SK-N-SH (cell line): ENCODE results near the gene THSD7A. TPM values are rescaled to one million over a fixed set of nuclear protein-coding genes. Genes with fewer than 3 reads are reported as not detected.

Experiments
- CTCF ChIA-PET: fragments of 300-600, 350-600 bp; formaldehyde crosslinking; extraction: SDS; loops from one replicate; lab custom pipeline; 2021; lab: Yijun Ruan, JAX
- POLR2A ChIA-PET: fragments of 350-600 bp; sonication (Branson Sonifier 250); formaldehyde crosslinking; extraction: SDS; loops from one replicate; lab custom pipeline; 2020; ENCODE audit warnings: antibody characterized with exemption, inconsistent platforms; lab: Yijun Ruan, JAX
- DNase-seq: peaks from one replicate; pipeline ENCODE4 v3.0.0; 2012
- H2AFZ ChIP-seq: fragments of 200-600 bp; sonication (generic); 2 replicates; pipeline ENCODE4 v1.8.1; 2016; ENCODE audit warnings: antibody characterized with exemption, mild to moderate bottlenecking, low read depth
- H3F3A ChIP-seq: fragments of 200-600 bp; sonication (generic); replicated peaks from 2 replicates; pipeline ENCODE3; 2016; ENCODE audit warnings: antibody characterized with exemption, mild to moderate bottlenecking; ENCODE audit not compliant: insufficient read depth
- H3K27ac ChIP-seq, 2 experiments: fragments of 200-500 bp in 1 of 2; fragments of 200-600 bp in 1 of 2; sonication (Bioruptor generic) in 1 of 2; sonication (generic), shearing (Covaris generic) in 1 of 2; 2 replicates each; pipeline versions ENCODE4 v1.5.1 to v1.6.1; 2014 to 2016; ENCODE audit warnings: low read depth in 2 of 2, inconsistent platforms in 1 of 2, low read length in 1 of 2, mild to moderate bottlenecking in 1 of 2, mixed read lengths in 1 of 2
- H3K27me3 ChIP-seq: fragments of 200-600 bp; sonication (generic), shearing (Covaris generic); 2 replicates; pipeline ENCODE4 v1.6.1; 2016; ENCODE audit warnings: mixed run types; ENCODE audit not compliant: insufficient read depth
- H3K36me3 ChIP-seq, 2 experiments: fragments of 200-500 bp in 1 of 2; fragments of 200-600 bp in 1 of 2; sonication (Bioruptor generic) in 1 of 2; sonication (generic) in 1 of 2; replicated peaks in 1 of 2; 2 replicates each; pipeline versions ENCODE3 to v1.5.1; 2014 to 2016; ENCODE audit warnings: low read length in 1 of 2, mild to moderate bottlenecking in 1 of 2; ENCODE audit not compliant: insufficient read depth in 2 of 2, control insufficient read depth in 1 of 2
- H3K4me1 ChIP-seq, 2 experiments: fragments of 200-500 bp in 1 of 2; fragments of 200-600 bp in 1 of 2; sonication (Bioruptor generic) in 1 of 2; sonication (generic), shearing (Covaris generic) in 1 of 2; 2 replicates each; pipeline versions ENCODE4 v1.5.1 to v1.6.1; 2014 to 2016; ENCODE audit warnings: low read depth in 1 of 2, low read length in 1 of 2, mixed run types in 1 of 2; ENCODE audit not compliant: insufficient read depth in 2 of 2, control insufficient read depth in 1 of 2
- H3K4me2 ChIP-seq: fragments of 200-600 bp; sonication (generic), shearing (Covaris generic); 2 replicates; pipeline ENCODE4 v1.6.1; 2017; ENCODE audit warnings: mixed run types
- H3K4me3 ChIP-seq, 2 experiments: fragments of 200-500 bp in 1 of 2; fragments of 200-600 bp in 1 of 2; sonication (Bioruptor generic) in 1 of 2; sonication (generic), shearing (Covaris generic) in 1 of 2; 2 replicates each; pipeline versions ENCODE4 v1.5.1 to v1.8.1; 2014 to 2016; ENCODE audit warnings: low read depth in 2 of 2, inconsistent platforms in 1 of 2, low read length in 1 of 2, mild to moderate bottlenecking in 1 of 2, mixed read lengths in 1 of 2, moderate library complexity in 1 of 2
- H3K79me2 ChIP-seq: fragments of 200-600 bp; sonication (generic); 2 replicates; pipeline ENCODE4 v1.8.1; 2017; ENCODE audit warnings: mild to moderate bottlenecking; ENCODE audit not compliant: insufficient read depth
- H3K9ac ChIP-seq: fragments of 200-600 bp; sonication (generic); 2 replicates; pipeline ENCODE4 v1.6.1; 2017; ENCODE audit warnings: mixed run types
- H3K9me2 ChIP-seq: fragments of 200-600 bp; sonication (generic); 2 replicates; pipeline ENCODE4 v1.6.1; 2017; ENCODE audit warnings: mixed run types
- H3K9me3 ChIP-seq: fragments of 200-600 bp; sonication (generic); 2 replicates; pipeline ENCODE4 v1.6.1; 2017; ENCODE audit warnings: mixed run types, mild to moderate bottlenecking, moderate library complexity
- H4K20me1 ChIP-seq: fragments of 200-600 bp; sonication (generic); 2 replicates; pipeline ENCODE4 v1.6.1; 2017; ENCODE audit warnings: mild to moderate bottlenecking, mixed run types; ENCODE audit not compliant: insufficient read depth
- CHD2 ChIP-seq: fragments of 150-350 bp; IDR thresholded peaks from 2 replicates; pipeline ENCODE4 v1.6.1; 2018; ENCODE audit warnings: low read length; ENCODE audit not compliant: partially characterized antibody
- ELF1 ChIP-seq: IDR thresholded peaks from 2 replicates; pipeline ENCODE4 v1.4.0; 2012
- FOSL2 ChIP-seq: IDR thresholded peaks from 2 replicates; pipeline ENCODE4 v1.4.0; 2012; ENCODE audit warnings: low read depth, mild to moderate bottlenecking, moderate library complexity, borderline replicate concordance
- FOXJ3 ChIP-seq: sonication (generic); formaldehyde crosslinking; IDR thresholded peaks from 2 replicates; pipeline ENCODE4 v1.5.1; 2020; ENCODE audit warnings: mild to moderate bottlenecking, missing genetic modification reagents
- FOXM1 ChIP-seq: IDR thresholded peaks from 2 replicates; pipeline ENCODE4 v1.4.0; 2012; ENCODE audit warnings: low read depth, mild to moderate bottlenecking
- NFIC ChIP-seq: IDR thresholded peaks from 2 replicates; pipeline ENCODE4 v1.4.0; 2012; ENCODE audit warnings: borderline replicate concordance
- POLR2AphosphoS5 ChIP-seq: IDR thresholded peaks from 2 replicates; pipeline ENCODE4 v1.6.1; 2012; ENCODE audit warnings: low read depth, low read length
- RCOR1 ChIP-seq: fragments of 150-350 bp; IDR thresholded peaks from 2 replicates; pipeline ENCODE4 v1.6.1; 2017; ENCODE audit warnings: antibody characterized with exemption, low read length
- RFX5 ChIP-seq: IDR thresholded peaks from 2 replicates; pipeline ENCODE4 v1.6.1; 2012; ENCODE audit warnings: mild to moderate bottlenecking, improper control_type of control experiment, low read length
- SMC3 ChIP-seq: IDR thresholded peaks from 2 replicates; pipeline ENCODE4 v1.6.1; 2012; ENCODE audit warnings: low read depth, low read length, improper control_type of control experiment
- TAF1 ChIP-seq: IDR thresholded peaks from 2 replicates; pipeline ENCODE4 v1.6.1; 2012; ENCODE audit warnings: low read depth, mild to moderate bottlenecking, low read length, moderate library complexity, borderline replicate concordance
- WGBS: methylation state at CpG from one replicate; pipeline ENCODE4 v1.1.6; 2017; ENCODE audit warnings: low lambda C conversion rate; 5-methylcytosine and 5-hydroxymethylcytosine counted together
- polyA plus RNA-seq, 3 experiments: library from polyadenylated mRNA; depleted of rRNA; stranded (reverse); fragments of >200 nt; gene quantifications; 2 replicates each; pipeline ENCODE4 v1.2.3, GENCODE V29; 2012
- TF ChIP-seq, protein P1 (sequence below): fragments of 150-350 bp; IDR thresholded peaks from 2 replicates; pipeline ENCODE4 v1.6.1; 2016; ENCODE audit warnings: mild to moderate bottlenecking, low read depth, low read length
- TF ChIP-seq, protein P2 (sequence below): IDR thresholded peaks from 2 replicates; pipeline ENCODE4 v1.4.0; 2012; ENCODE audit warnings: low read depth
- TF ChIP-seq, protein P3 (sequence below): IDR thresholded peaks from 2 replicates; pipeline ENCODE4; 2012
- TF ChIP-seq, protein P4 (sequence below): fragments of 150-350 bp; IDR thresholded peaks from 2 replicates; pipeline ENCODE4 v1.6.1; 2017; ENCODE audit warnings: antibody characterized with exemption, low read length, low read depth, borderline replicate concordance
- TF ChIP-seq, protein P5 (sequence below): IDR thresholded peaks from 2 replicates; pipeline ENCODE4 v1.4.0; 2012; ENCODE audit warnings: low read depth, borderline replicate concordance
- TF ChIP-seq, protein P6 (sequence below): IDR thresholded peaks from 2 replicates; pipeline ENCODE4 v1.6.1; 2012; ENCODE audit warnings: mild to moderate bottlenecking, low read depth, low read length, moderate library complexity

Gene THSD7A
- polyA plus RNA-seq, 1 of the 3 experiments (the other 2 are of a cell fraction) = 0.16 TPM

DNA sequence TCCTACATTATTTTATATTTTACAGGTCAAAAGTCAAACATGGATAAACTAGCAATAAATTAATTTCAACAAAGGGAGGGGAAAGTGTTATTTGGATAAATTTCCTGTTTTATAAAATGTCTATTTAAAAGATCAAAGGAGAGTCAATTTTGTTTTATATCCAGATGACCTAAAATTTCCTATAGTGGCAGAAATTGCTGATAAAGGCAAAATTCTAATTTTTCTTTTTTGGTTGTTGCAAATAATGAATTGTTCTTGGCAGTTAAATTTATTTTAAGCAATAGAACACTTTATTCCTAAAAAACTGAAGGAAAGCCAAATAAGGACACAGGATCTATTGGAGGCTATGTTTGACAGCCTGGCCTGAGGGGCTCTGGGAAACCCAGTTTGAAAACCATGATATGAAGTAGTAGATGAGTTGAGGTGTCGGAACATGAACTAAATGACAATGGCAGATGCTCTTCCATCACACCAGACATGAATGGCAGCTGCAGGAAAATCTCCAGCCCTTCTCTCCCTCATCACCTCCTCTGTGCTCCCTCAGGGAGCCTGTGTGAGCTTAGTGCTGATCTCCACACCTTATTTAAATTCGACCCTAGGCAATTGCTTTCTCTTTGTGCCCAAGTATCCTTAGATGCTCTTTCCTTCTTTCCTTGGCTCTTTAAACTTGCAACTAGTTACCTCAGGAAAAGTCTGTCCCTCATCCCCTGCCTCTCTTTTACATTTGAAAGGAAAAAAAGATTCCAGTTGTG lies 395.0 kb downstream of the THSD7A start:
- TF ChIP-seq FOXJ3 (CRISPR knock-in tag) = no peak
- no peak for TF ChIP-seq POLR2AphosphoS5
- TF ChIP-seq RCOR1 = no peak
- TF ChIP-seq, protein P1, sequence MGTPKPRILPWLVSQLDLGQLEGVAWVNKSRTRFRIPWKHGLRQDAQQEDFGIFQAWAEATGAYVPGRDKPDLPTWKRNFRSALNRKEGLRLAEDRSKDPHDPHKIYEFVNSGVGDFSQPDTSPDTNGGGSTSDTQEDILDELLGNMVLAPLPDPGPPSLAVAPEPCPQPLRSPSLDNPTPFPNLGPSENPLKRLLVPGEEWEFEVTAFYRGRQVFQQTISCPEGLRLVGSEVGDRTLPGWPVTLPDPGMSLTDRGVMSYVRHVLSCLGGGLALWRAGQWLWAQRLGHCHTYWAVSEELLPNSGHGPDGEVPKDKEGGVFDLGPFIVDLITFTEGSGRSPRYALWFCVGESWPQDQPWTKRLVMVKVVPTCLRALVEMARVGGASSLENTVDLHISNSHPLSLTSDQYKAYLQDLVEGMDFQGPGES = no peak
- no peak for TF ChIP-seq SMC3
- TF ChIP-seq, protein P2, sequence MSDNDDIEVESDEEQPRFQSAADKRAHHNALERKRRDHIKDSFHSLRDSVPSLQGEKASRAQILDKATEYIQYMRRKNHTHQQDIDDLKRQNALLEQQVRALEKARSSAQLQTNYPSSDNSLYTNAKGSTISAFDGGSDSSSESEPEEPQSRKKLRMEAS = no peak
- no peak for TF ChIP-seq RFX5
- no peak for TF ChIP-seq NFIC
- TF ChIP-seq, protein P3, sequence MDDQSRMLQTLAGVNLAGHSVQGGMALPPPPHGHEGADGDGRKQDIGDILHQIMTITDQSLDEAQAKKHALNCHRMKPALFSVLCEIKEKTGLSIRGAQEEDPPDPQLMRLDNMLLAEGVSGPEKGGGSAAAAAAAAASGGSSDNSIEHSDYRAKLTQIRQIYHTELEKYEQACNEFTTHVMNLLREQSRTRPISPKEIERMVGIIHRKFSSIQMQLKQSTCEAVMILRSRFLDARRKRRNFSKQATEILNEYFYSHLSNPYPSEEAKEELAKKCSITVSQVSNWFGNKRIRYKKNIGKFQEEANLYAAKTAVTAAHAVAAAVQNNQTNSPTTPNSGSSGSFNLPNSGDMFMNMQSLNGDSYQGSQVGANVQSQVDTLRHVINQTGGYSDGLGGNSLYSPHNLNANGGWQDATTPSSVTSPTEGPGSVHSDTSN = no peak
- TF ChIP-seq ELF1 = no peak
- TF ChIP-seq FOXM1 = no peak
- 29% methylated on average over 2 of the region's 2 CpGs for WGBS

DNA sequence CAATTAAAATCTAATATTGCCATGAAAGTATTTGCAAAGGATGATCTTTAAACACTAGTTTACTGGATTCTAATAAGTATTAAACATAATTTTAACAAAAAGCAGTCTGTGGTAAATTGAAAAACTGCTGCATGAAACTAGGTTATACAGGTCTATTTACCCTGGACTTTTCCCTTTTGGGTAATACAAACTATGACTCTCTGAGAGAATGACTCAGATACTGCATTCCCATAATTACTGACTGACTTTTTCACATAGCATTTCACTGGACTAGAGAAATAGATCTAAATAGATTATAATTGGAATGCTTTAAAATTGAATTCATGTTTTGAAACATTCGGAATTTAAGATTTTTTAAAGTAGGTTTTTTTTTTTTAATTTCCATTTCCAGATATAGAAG lies 395.7 kb downstream of the THSD7A start:
- peaks cover 0 to 2% of the 10 kb centered on the region in 2 experiments; a peak in 1 of 4 replicates for H3K4me1 ChIP-seq
- POLR2A ChIA-PET = no interaction called here
- H3K36me3 ChIP-seq = peaks cover 0 to 16% of the 10 kb centered on the region in 2 experiments
- no peak for DNase-seq
- H3K9me3 ChIP-seq = no peaks in the 10 kb centered on the region
- CTCF ChIA-PET = interaction anchor here (1.0 kb wide), 1 partner anchor 395 kb away, joined by 3 read pairs; the partner anchor contains the start of gene THSD7A
- no peak overlapping the region for H3K9ac ChIP-seq
- no peak overlapping the region for H3K27ac ChIP-seq
- H3K27me3 ChIP-seq = no peaks in the 10 kb centered on the region
- H3F3A ChIP-seq = no peaks in the 10 kb centered on the region
- no peak overlapping the region for H3K4me3 ChIP-seq
- H2AFZ ChIP-seq = no peak overlapping the region
- no peak overlapping the region for H3K4me2 ChIP-seq
- WGBS = 10% methylated on average over 1 of the region's 1 CpG
- no peaks in the 10 kb centered on the region for H3K79me2 ChIP-seq
- no peaks in the 10 kb centered on the region for H4K20me1 ChIP-seq
- no peaks in the 10 kb centered on the region for H3K9me2 ChIP-seq
- TF ChIP-seq, protein P4, sequence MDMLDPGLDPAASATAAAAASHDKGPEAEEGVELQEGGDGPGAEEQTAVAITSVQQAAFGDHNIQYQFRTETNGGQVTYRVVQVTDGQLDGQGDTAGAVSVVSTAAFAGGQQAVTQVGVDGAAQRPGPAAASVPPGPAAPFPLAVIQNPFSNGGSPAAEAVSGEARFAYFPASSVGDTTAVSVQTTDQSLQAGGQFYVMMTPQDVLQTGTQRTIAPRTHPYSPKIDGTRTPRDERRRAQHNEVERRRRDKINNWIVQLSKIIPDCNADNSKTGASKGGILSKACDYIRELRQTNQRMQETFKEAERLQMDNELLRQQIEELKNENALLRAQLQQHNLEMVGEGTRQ = no peak
- TF ChIP-seq, protein P5, sequence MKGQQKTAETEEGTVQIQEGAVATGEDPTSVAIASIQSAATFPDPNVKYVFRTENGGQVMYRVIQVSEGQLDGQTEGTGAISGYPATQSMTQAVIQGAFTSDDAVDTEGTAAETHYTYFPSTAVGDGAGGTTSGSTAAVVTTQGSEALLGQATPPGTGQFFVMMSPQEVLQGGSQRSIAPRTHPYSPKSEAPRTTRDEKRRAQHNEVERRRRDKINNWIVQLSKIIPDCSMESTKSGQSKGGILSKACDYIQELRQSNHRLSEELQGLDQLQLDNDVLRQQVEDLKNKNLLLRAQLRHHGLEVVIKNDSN = no peak
- no peak for TF ChIP-seq SMC3
- TF ChIP-seq TAF1 = no peak
- no peak for TF ChIP-seq FOSL2
- TF ChIP-seq, protein P6, sequence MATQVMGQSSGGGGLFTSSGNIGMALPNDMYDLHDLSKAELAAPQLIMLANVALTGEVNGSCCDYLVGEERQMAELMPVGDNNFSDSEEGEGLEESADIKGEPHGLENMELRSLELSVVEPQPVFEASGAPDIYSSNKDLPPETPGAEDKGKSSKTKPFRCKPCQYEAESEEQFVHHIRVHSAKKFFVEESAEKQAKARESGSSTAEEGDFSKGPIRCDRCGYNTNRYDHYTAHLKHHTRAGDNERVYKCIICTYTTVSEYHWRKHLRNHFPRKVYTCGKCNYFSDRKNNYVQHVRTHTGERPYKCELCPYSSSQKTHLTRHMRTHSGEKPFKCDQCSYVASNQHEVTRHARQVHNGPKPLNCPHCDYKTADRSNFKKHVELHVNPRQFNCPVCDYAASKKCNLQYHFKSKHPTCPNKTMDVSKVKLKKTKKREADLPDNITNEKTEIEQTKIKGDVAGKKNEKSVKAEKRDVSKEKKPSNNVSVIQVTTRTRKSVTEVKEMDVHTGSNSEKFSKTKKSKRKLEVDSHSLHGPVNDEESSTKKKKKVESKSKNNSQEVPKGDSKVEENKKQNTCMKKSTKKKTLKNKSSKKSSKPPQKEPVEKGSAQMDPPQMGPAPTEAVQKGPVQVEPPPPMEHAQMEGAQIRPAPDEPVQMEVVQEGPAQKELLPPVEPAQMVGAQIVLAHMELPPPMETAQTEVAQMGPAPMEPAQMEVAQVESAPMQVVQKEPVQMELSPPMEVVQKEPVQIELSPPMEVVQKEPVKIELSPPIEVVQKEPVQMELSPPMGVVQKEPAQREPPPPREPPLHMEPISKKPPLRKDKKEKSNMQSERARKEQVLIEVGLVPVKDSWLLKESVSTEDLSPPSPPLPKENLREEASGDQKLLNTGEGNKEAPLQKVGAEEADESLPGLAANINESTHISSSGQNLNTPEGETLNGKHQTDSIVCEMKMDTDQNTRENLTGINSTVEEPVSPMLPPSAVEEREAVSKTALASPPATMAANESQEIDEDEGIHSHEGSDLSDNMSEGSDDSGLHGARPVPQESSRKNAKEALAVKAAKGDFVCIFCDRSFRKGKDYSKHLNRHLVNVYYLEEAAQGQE = no peak
- TF ChIP-seq, protein P1 = no peak
- no peak for TF ChIP-seq NFIC
- no peak for TF ChIP-seq CHD2

More for the DNA sequence above, 395.0 kb downstream of the THSD7A start:
- ChIA-PET POLR2A (no interaction called here), CTCF (interaction anchor here (1.3 to 1.5 kb wide), 2 partner anchors 14 to 16 kb away, joined by 3 read pairs; no protein-coding TSS in a partner anchor)
- Histone ChIP-seq H3K27me3 (no peaks in the 10 kb centered on the region), H3K9me2 (no peaks in the 10 kb centered on the region), H3K9ac (no peak overlapping the region), H3K4me3 (no peak overlapping the region), H2AFZ (no peak overlapping the region), H4K20me1 (no peaks in the 10 kb centered on the region), H3F3A (no peaks in the 10 kb centered on the region), H3K36me3 (peaks cover 0 to 16% of the 10 kb centered on the region in 2 experiments), H3K4me2 (no peak overlapping the region), H3K27ac (no peak overlapping the region), H3K9me3 (no peaks in the 10 kb centered on the region), H3K4me1 (peaks cover 0 to 2% of the 10 kb centered on the region in 2 experiments; a peak in 1 of 4 replicates), H3K79me2 (no peaks in the 10 kb centered on the region)
- DNase-seq = no peak
